Heart left ventricle (tissue), 13 donors: Measurements from ENCODE around the gene MAPK4.

Source experiments
- CTCF ChIP-seq, 12 donors: fragments of 200-600 bp; sonication (generic) in 4 of 12; IDR thresholded peaks; one replicate each; pipeline versions ENCODE4 v1.5.0 to v1.8.0; 2018 to 2022; ENCODE audit warnings: antibody characterized with exemption in 12 of 12, mild to moderate bottlenecking in 5 of 12
- POLR2A ChIP-seq, 2 donors: fragments of 450-650 bp; IDR thresholded peaks; one replicate each; pipeline ENCODE4 v1.6.1; 2017; ENCODE audit warnings: antibody characterized with exemption in 2 of 2, mild to moderate bottlenecking in 2 of 2, moderate library complexity in 2 of 2
- donor health status: ischemic (EF 13 %, LVEDD 7.1; RV severe dilation, severe dysfunction).
- donor health status: DM: no; HTN: yes; CAD: no.
- donor health status: DM: no; HTN: no; CAD: no.
- donor health status: ischemic (EF 25% LVEDD 6.9; RV normal size, moderate dysfunction).
- donor health status: ischemic (EF 25% LVEDD 5.7; RV mildly dilated, moderate dysfunction).
- donor health status: ischemic (EF 35%, LVEDD 5.7; RV mildly dilated, moderate dysfunction).
- donor health status: nonischemic (EF 11% LVEDD 7.7; RV severe dilation, severe dysfunction).
- donor health status: DM: yes; HTN: yes; CAD: no.
- donor health status: PGD.
- donor health status: ischemic (EF 29% LVEDD 5.4; RV normal size, mild dysfunction).
- donor health status: nonischemic (EF 23%, LVEDD 6.1; RV moderate dilation, normal function).

GRCh38 chr18:50738098-50738757 is 178.3 kb downstream of the MAPK4 start:
- TF ChIP-seq POLR2A (IDR thresholded peaks at IDR 0.05) (no peak), CTCF (IDR thresholded peaks at IDR 0.05) (no peak)
